H1 (cell line): Measurements from ENCODE around the gene KCNMA1. TPM values are rescaled to one million over a fixed set of nuclear protein-coding genes. Genes with fewer than 3 reads are reported as not detected.

Experiments used
- CTCF ChIA-PET: fragments of 300-600 bp; sonication (Branson Sonifier 250); formaldehyde crosslinking; loops from one replicate; lab custom pipeline; 2021; ENCODE audit not compliant: partially characterized antibody; lab: Charles Lee
- POLR2A ChIA-PET: fragments of 300-600 bp; sonication (Branson Sonifier 250); formaldehyde crosslinking; loops from one replicate; lab custom pipeline; 2021; ENCODE audit warnings: inconsistent platforms; ENCODE audit not compliant: partially characterized antibody; lab: Charles Lee
- DNase-seq, 2 experiments: peaks; one replicate each; pipeline versions ENCODE4 v3.0.0 to v3.0.0-alpha.2; 2010 to 2022; ENCODE audit warnings: low spot score in 2 of 2, low read depth in 1 of 2, mixed read lengths in 1 of 2
- FAIRE-seq: peaks from 2 replicates; lab custom pipeline; 2011; peaks lifted over from hg19 to GRCh38; lab: Jason Lieb, UNC
- H2AFZ ChIP-seq: 2 replicates; pipeline ENCODE4 v1.8.1; 2012; ENCODE audit warnings: low read length, inconsistent platforms
- H2AK5ac ChIP-seq: 2 replicates; pipeline ENCODE4 v1.6.1; 2013; ENCODE audit warnings: low read depth, low read length
- H2BK120ac ChIP-seq: replicated peaks from 2 replicates; pipeline ENCODE3; 2013; ENCODE audit warnings: low read depth, low read length, inconsistent platforms
- H2BK12ac ChIP-seq: 2 replicates; pipeline ENCODE4 v1.6.1; 2013; ENCODE audit warnings: low read depth, low read length
- H2BK15ac ChIP-seq: 2 replicates; pipeline ENCODE4 v1.6.1; 2013; ENCODE audit warnings: low read length
- H2BK20ac ChIP-seq: 2 replicates; pipeline ENCODE4 v1.6.1; 2013; ENCODE audit warnings: low read length
- H2BK5ac ChIP-seq: 2 replicates; pipeline ENCODE4 v1.6.1; 2013; ENCODE audit warnings: low read depth, low read length
- H3K14ac ChIP-seq: 2 replicates; pipeline ENCODE4 v1.6.1; 2013; ENCODE audit warnings: inconsistent platforms; ENCODE audit not compliant: insufficient read length
- H3K18ac ChIP-seq: 2 replicates; pipeline ENCODE4 v1.6.1; 2013; ENCODE audit warnings: low read length; ENCODE audit errors: extremely low read depth
- H3K23ac ChIP-seq: 2 replicates; pipeline ENCODE4 v1.6.1; 2013; ENCODE audit warnings: inconsistent platforms; ENCODE audit not compliant: insufficient read length
- H3K23me2 ChIP-seq: 2 replicates; pipeline ENCODE4 v1.6.1; 2013; ENCODE audit warnings: low read depth, low read length
- H3K27ac ChIP-seq: 2 replicates; pipeline ENCODE4 v1.6.1; 2011; ENCODE audit warnings: low read depth, low read length, inconsistent platforms
- H3K27me3 ChIP-seq, 4 experiments: replicated peaks in 1 of 4; 1 replicate in 1 of 4; 2 replicates in 3 of 4; pipeline versions ENCODE4 v1.6.1 to v1.8.1; 2011 to 2013; ENCODE audit warnings: low read length in 3 of 4, mild to moderate bottlenecking in 3 of 4, inconsistent platforms in 2 of 4, mixed read lengths in 2 of 4, moderate library complexity in 1 of 4; ENCODE audit not compliant: control insufficient read depth in 3 of 4, insufficient read depth in 3 of 4; ENCODE audit errors: extremely low read depth in 1 of 4
- H3K36me3 ChIP-seq, 4 experiments: 2 replicates each; pipeline versions ENCODE4 v1.6.1 to v1.8.1; 2011 to 2013; ENCODE audit warnings: mild to moderate bottlenecking in 4 of 4, low read length in 3 of 4, moderate library complexity in 2 of 4, control low read depth in 1 of 4, inconsistent platforms in 1 of 4; ENCODE audit not compliant: insufficient read depth in 4 of 4, control insufficient read depth in 2 of 4
- H3K4ac ChIP-seq: replicated peaks from 2 replicates; pipeline ENCODE3; 2013; ENCODE audit warnings: low read length, low read depth, mixed read lengths, inconsistent platforms; ENCODE audit not compliant: insufficient read length
- H3K4me1 ChIP-seq, 4 experiments: replicated peaks in 1 of 4; 1 replicate in 1 of 4; 2 replicates in 3 of 4; pipeline versions ENCODE4 v1.6.1 to v1.8.1; 2011 to 2013; ENCODE audit warnings: low read length in 3 of 4, inconsistent platforms in 2 of 4, mixed read lengths in 1 of 4; ENCODE audit not compliant: insufficient read depth in 4 of 4, control insufficient read depth in 3 of 4
- H3K4me2 ChIP-seq, 2 experiments: 2 replicates each; pipeline versions ENCODE4 v1.6.1 to v1.8.1; 2011 to 2013; ENCODE audit warnings: low read depth in 2 of 2, low read length in 2 of 2, control low read depth in 1 of 2, inconsistent platforms in 1 of 2, mild to moderate bottlenecking in 1 of 2; ENCODE audit not compliant: insufficient read depth in 1 of 2
- H3K4me3 ChIP-seq, 4 experiments: fragments of 200-600, 300-600 bp in 1 of 4; sonication (generic), shearing (Covaris generic), sonication (Bioruptor Twin) in 1 of 4; 2 replicates each; pipeline versions ENCODE4 v1.5.1 to v1.8.1; 2011 to 2016; ENCODE audit warnings: low read length in 4 of 4, low read depth in 3 of 4, control low read depth in 2 of 4, inconsistent platforms in 2 of 4, mild to moderate bottlenecking in 2 of 4, mixed read lengths in 1 of 4, moderate library complexity in 1 of 4; ENCODE audit not compliant: insufficient read depth in 2 of 4; ENCODE audit errors: extremely low read depth in 1 of 4
- H3K56ac ChIP-seq: replicated peaks from 2 replicates; pipeline ENCODE3; 2013; ENCODE audit warnings: low read depth, mild to moderate bottlenecking, mixed read lengths, low read length, inconsistent platforms; ENCODE audit not compliant: insufficient read length
- H3K79me1 ChIP-seq: 2 replicates; pipeline ENCODE4 v1.6.1; 2013; ENCODE audit warnings: low read depth, low read length, control low read depth
- H3K79me2 ChIP-seq, 2 experiments: 2 replicates each; pipeline versions ENCODE4 v1.6.1 to v1.8.1; 2012 to 2013; ENCODE audit warnings: low read length in 2 of 2, mild to moderate bottlenecking in 2 of 2, inconsistent platforms in 1 of 2; ENCODE audit not compliant: insufficient read depth in 2 of 2, control insufficient read depth in 1 of 2
- H3K9ac ChIP-seq, 4 experiments: replicated peaks in 1 of 4; 1 replicate in 1 of 4; 2 replicates in 3 of 4; pipeline versions ENCODE4 v1.6.1 to v1.8.1; 2011 to 2013; ENCODE audit warnings: low read depth in 3 of 4, low read length in 3 of 4, control low read depth in 2 of 4, mild to moderate bottlenecking in 2 of 4, moderate library complexity in 2 of 4, inconsistent platforms in 1 of 4; ENCODE audit errors: extremely low read depth in 1 of 4
- H3K9me3 ChIP-seq, 2 experiments: 2 replicates each; pipeline versions ENCODE4 v1.6.1 to v1.8.1; 2012 to 2013; ENCODE audit warnings: mild to moderate bottlenecking in 2 of 2, moderate library complexity in 2 of 2, control low read depth in 1 of 2, inconsistent platforms in 1 of 2, low read depth in 1 of 2, low read length in 1 of 2, mixed read lengths in 1 of 2; ENCODE audit not compliant: insufficient read depth in 2 of 2
- H4K20me1 ChIP-seq, 2 experiments: replicated peaks in 1 of 2; 2 replicates each; pipeline versions ENCODE3 to v1.8.1; 2011 to 2013; ENCODE audit warnings: inconsistent platforms in 2 of 2, low read length in 2 of 2, mild to moderate bottlenecking in 1 of 2; ENCODE audit not compliant: insufficient read depth in 2 of 2, control insufficient read depth in 1 of 2
- H4K5ac ChIP-seq: 2 replicates; pipeline ENCODE4 v1.6.1; 2013; ENCODE audit warnings: low read length, low read depth, mixed read lengths, inconsistent platforms; ENCODE audit not compliant: insufficient read length
- H4K8ac ChIP-seq: 2 replicates; pipeline ENCODE4 v1.8.0; 2013; ENCODE audit warnings: mild to moderate bottlenecking, moderate library complexity, low read length, inconsistent platforms; ENCODE audit not compliant: insufficient read depth; ENCODE audit errors: extremely low read depth
- H4K91ac ChIP-seq: replicated peaks from 2 replicates; pipeline ENCODE3; 2013; ENCODE audit warnings: low read length, mixed read lengths, inconsistent platforms; ENCODE audit not compliant: insufficient read length
- WGBS, 2 experiments: shearing (Covaris generic) in 1 of 2; methylation state at CpG; one replicate each; pipeline versions ENCODE4 v1.1.6 to v1.1.7; 2013 to 2015; ENCODE audit warnings: low lambda C conversion rate in 2 of 2, mixed read lengths in 2 of 2, inconsistent platforms in 1 of 2, low coverage in 1 of 2, missing lambda C conversion rate in 1 of 2; ENCODE audit not compliant: insufficient replicate concordance in 2 of 2, insufficient coverage in 1 of 2, insufficient read length in 1 of 2; ENCODE audit errors: extremely low coverage in 1 of 2, missing lambda C conversion rate in 1 of 2; 5-methylcytosine and 5-hydroxymethylcytosine counted together
- polyA plus RNA-seq, 7 experiments: library from polyadenylated mRNA; depleted of rRNA in 3 of 7; stranded (reverse) in 5 of 7; unstranded in 2 of 7; fragments of >200 nt in 5 of 7; fragments of 200-250 nt in 2 of 7; gene quantifications; 1 replicate in 5 of 7; 2 replicates in 1 of 7; 4 replicates in 1 of 7; pipeline versions ENCODE4 v1.2.1 to v1.2.3, GENCODE V29; 2011 to 2013; ENCODE audit warnings: missing spikeins in 2 of 7, mixed read lengths in 2 of 7
- total RNA-seq: library from RNA; stranded (reverse); fragmentation: NEBNext Ultra II Directional; extraction: Animal tissue kit (Norgen Biotek cat#: 25700); gene quantifications from 2 replicates; pipeline ENCODE4 v1.2.1, GENCODE V29; 2021

KCNMA1 gene
- total and polyA plus RNA-seq, 2 of the 8 experiments (the other 6 are each of a cell fraction or from before 2014, with no cell fraction given), result 10.2 to 11.1 TPM

- Histone ChIP-seq H2AK5ac (no peak overlapping the region), H4K91ac (no peak overlapping the region), H3K9me3 (peaks cover 11% of the 10 kb centered on the region in 2 experiments; a peak in 3 of 4 replicates), H4K20me1 (no peaks in the 10 kb centered on the region), H3K23ac (no peak overlapping the region), H2BK12ac (no peak overlapping the region), H2BK5ac (no peak overlapping the region), H3K18ac (no peak overlapping the region), H3K79me2 (no peaks in the 10 kb centered on the region), H3K56ac (no peak overlapping the region), H3K79me1 (no peaks in the 10 kb centered on the region), H3K4me1 (peaks cover 4 to 17% (median 11%) of the 10 kb centered on the region in 4 experiments; a peak in 6 of 7 replicates), H3K4ac (no peak overlapping the region), H2AFZ (no peak overlapping the region), H3K27ac (no peak overlapping the region), H3K36me3 (no peaks in the 10 kb centered on the region; a peak in 1 of 8 replicates), H3K27me3 (no peaks in the 10 kb centered on the region), H4K5ac (no peak overlapping the region), H3K14ac (no peak overlapping the region), H2BK20ac (no peak overlapping the region), H3K9ac (no peak overlapping the region), H3K4me2 (no peak overlapping the region), H4K8ac (no peak overlapping the region), H3K4me3 (no peak overlapping the region), H2BK120ac (no peak overlapping the region), H3K23me2 (no peaks in the 10 kb centered on the region), H2BK15ac (no peak overlapping the region)
- 100% methylated on average over 4 of the region's 4 CpGs; no CpG with 5 or more reads in 1 of the 2 experiments for WGBS, 2 experiments
- POLR2A ChIA-PET, result no interaction called here
- no peak for DNase-seq
- CTCF ChIA-PET, result interaction anchor here (0.5 to 2.0 kb wide), 11 partner anchors 12 to 486 kb away, joined by 3 to 6 read pairs (median 3); no protein-coding TSS in a partner anchor
- FAIRE-seq, result no peak
These were observed 10.1 kb upstream of the KCNMA1 start for GRCh38 chr10:77647543-77648293.
